ENCODE measurements around the gene DGKH.

- no peak for TF ChIP-seq CTCF (IDR thresholded peaks at IDR 0.05)
- TF ChIP-seq EZH2 (IDR thresholded peaks at IDR 0.05; ENCODE audit: borderline replicate concordance, insufficient read depth, low read depth, low read length, poor library complexity, severe bottlenecking): no peak
These were observed 15.8 kb downstream of the DGKH start for GRCh38 chr13:42064259-42064658.

Data from B cell (primary cell).